ENCODE results near the gene FOXP1. TPM values are rescaled to one million over a fixed set of nuclear protein-coding genes. Genes with fewer than 3 reads are reported as not detected.

The FOXP1 gene
- total RNA-seq, 1 donor, result 55.7 TPM

- DNase-seq (ENCODE audit: low read depth), result no peak
- TF ChIP-seq, protein P1, sequence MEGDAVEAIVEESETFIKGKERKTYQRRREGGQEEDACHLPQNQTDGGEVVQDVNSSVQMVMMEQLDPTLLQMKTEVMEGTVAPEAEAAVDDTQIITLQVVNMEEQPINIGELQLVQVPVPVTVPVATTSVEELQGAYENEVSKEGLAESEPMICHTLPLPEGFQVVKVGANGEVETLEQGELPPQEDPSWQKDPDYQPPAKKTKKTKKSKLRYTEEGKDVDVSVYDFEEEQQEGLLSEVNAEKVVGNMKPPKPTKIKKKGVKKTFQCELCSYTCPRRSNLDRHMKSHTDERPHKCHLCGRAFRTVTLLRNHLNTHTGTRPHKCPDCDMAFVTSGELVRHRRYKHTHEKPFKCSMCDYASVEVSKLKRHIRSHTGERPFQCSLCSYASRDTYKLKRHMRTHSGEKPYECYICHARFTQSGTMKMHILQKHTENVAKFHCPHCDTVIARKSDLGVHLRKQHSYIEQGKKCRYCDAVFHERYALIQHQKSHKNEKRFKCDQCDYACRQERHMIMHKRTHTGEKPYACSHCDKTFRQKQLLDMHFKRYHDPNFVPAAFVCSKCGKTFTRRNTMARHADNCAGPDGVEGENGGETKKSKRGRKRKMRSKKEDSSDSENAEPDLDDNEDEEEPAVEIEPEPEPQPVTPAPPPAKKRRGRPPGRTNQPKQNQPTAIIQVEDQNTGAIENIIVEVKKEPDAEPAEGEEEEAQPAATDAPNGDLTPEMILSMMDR (IDR thresholded peaks at IDR 0.05; ENCODE audit: insufficient read depth, low read depth, low read length), result no peak
- no peak overlapping the region for H3K4me3 ChIP-seq (ENCODE audit: low read depth, low read length)
Measured at GRCh38 chr3:71447803-71448202, 135.7 kb downstream of the FOXP1 start.

DNA sequence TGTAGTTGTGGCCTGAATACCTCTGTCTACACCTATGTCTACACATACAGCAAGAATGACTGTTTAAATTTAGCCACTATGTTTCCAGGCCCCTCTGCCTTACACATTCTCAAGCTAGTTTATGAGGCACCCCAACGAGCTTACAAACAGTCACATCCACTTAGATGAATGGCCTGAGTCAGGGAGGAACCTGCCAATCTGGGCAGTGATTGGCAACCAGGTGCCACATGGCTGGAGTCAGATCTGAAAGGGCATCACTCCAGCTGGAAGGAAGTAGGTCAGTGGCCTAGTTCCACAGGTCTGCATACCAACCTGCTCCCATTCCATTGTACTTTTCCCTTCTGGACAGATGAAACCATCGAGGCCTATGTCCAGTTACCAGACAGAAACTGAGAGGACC is 136.3 kb downstream of the FOXP1 start:
- DNase-seq (ENCODE audit: low read depth), result no peak
- TF ChIP-seq, protein P1 (IDR thresholded peaks at IDR 0.05; ENCODE audit: insufficient read depth, low read depth, low read length), result no peak

GRCh38 chr3:71446734-71447133 is 136.8 kb downstream of the FOXP1 start:
- no peak for DNase-seq (ENCODE audit: low read depth)
- TF ChIP-seq, protein P1 (IDR thresholded peaks at IDR 0.05; ENCODE audit: insufficient read depth, low read depth, low read length), result no peak
- H3K4me3 ChIP-seq (ENCODE audit: low read depth, low read length), result no peak overlapping the region

More for the DNA sequence above, 136.3 kb downstream of the FOXP1 start:
- no peak overlapping the region for H3K4me3 ChIP-seq (ENCODE audit: low read depth, low read length)

DNA sequence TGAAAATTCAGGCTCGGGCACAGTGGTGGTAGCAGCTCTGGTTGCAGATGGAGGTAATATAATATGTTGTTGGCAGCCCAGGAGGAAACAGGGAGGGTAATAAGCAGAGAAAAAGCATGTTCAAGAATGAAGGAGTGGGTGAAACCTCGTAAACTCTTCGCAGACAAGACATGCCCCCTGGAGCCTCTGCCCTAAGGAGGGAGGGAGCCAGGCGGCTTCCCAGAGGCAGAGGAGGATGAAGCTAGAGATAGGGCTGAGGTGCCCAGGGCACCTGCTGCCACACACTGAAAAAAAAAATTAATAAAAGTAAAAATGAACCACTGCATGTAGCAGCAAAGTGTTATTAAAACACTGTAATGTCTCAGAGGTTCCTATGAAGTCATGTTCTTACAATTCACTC is 137.3 kb downstream of the FOXP1 start:
- DNase-seq (ENCODE audit: low read depth), result no peak
- H3K4me3 ChIP-seq (ENCODE audit: low read depth, low read length), result no peak overlapping the region
- TF ChIP-seq, protein P1 (IDR thresholded peaks at IDR 0.05; ENCODE audit: insufficient read depth, low read depth, low read length), result no peak

GRCh38 chr3:71444861-71445259 is 138.7 kb downstream of the FOXP1 start:
- no peak for DNase-seq (ENCODE audit: low read depth)
- H3K4me3 ChIP-seq (ENCODE audit: low read depth, low read length), result no peak overlapping the region
- TF ChIP-seq, protein P1 (IDR thresholded peaks at IDR 0.05; ENCODE audit: insufficient read depth, low read depth, low read length), result no peak

- TF ChIP-seq, protein P1 (IDR thresholded peaks at IDR 0.05; ENCODE audit: insufficient read depth, low read depth, low read length), result no peak
- peak; percentile 23 for DNase-seq (ENCODE audit: low read depth)
Measured at GRCh38 chr3:71444028-71444860, 139.3 kb downstream of the FOXP1 start.

More at GRCh38 chr3:71444028-71444860, 139.3 kb downstream of the FOXP1 start:
- H3K4me3 ChIP-seq (ENCODE audit: low read depth, low read length), result no peak overlapping the region
